Neural crest cell (in vitro differentiated cells): Measurements from ENCODE around the gene AKR7A2. TPM values are rescaled to one million over a fixed set of nuclear protein-coding genes. Genes with fewer than 3 reads are reported as not detected.
"Not testable (repeated sequence)": the region's sequence is repeated elsewhere in the genome, so short reads cannot be mapped to it uniquely, and the experiment has no call there.

ENCODE experiments used
- DNase-seq: peaks from one replicate; pipeline ENCODE4 v3.0.0; 2021; ENCODE audit warnings: low read depth, mixed read lengths, low spot score
- H3K27ac Mint-ChIP-seq: one replicate; pipeline ENCODE4 v1.8.0; 2021; ENCODE audit warnings: mild to moderate bottlenecking, mixed read lengths; ENCODE audit not compliant: unreplicated experiment
- H3K27me3 Mint-ChIP-seq: 2 replicates; pipeline ENCODE4 v1.8.0; 2021; ENCODE audit warnings: low read depth, mild to moderate bottlenecking, mixed read lengths
- H3K36me3 Mint-ChIP-seq: 2 replicates; pipeline ENCODE4 v1.8.0; 2021; ENCODE audit warnings: low read depth, mild to moderate bottlenecking, mixed read lengths
- H3K4me1 Mint-ChIP-seq: 2 replicates; pipeline ENCODE4 v1.8.0; 2021; ENCODE audit warnings: mixed read lengths
- H3K4me3 Mint-ChIP-seq: one replicate; pipeline ENCODE4 v1.8.0; 2021; ENCODE audit warnings: mild to moderate bottlenecking, mixed read lengths
- H3K9me3 Mint-ChIP-seq: 2 replicates; pipeline ENCODE4 v1.8.0; 2021; ENCODE audit warnings: mixed read lengths
- total RNA-seq: library from RNA; stranded (reverse); gene quantifications from 2 replicates; pipeline ENCODE4 v1.2.1, GENCODE V29; 2021
- TF ChIP-seq, protein P1 (sequence below): fragments of 200-600 bp; sonication (generic); conservative IDR thresholded peaks from 2 replicates; pipeline ENCODE4 v1.5.0; 2021; ENCODE audit warnings: antibody characterized with exemption, mild to moderate bottlenecking

AKR7A2 gene
- total RNA-seq, 1 donor from 2014 or later: 75.7 TPM

DNA sequence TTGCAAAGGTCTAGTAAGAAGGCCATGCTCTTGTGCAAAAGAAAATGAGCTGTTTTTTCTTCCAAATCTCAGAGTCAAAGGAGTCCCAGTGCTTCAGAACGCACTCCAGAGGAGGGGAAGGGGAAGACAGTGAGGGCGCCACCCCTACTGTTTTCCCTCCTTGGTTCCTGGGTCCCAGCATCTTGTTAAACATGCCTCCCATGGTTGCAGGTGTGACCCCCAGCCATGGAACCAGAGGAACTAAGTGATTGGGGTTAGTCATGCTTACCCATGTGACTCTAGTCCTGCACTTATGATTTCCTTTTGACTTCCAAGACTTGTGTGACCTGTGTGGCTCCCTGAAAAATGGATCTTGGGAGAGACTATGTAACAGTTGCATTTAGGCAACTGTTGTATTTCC, 17.3 kb downstream of the AKR7A2 start:
- no peaks in the 10 kb centered on the region for H3K4me1 Mint-ChIP-seq
- peaks cover 4% of the 10 kb centered on the region for H3K27me3 Mint-ChIP-seq
- H3K36me3 Mint-ChIP-seq: peaks cover 59% of the 10 kb centered on the region
- TF ChIP-seq, protein P1, sequence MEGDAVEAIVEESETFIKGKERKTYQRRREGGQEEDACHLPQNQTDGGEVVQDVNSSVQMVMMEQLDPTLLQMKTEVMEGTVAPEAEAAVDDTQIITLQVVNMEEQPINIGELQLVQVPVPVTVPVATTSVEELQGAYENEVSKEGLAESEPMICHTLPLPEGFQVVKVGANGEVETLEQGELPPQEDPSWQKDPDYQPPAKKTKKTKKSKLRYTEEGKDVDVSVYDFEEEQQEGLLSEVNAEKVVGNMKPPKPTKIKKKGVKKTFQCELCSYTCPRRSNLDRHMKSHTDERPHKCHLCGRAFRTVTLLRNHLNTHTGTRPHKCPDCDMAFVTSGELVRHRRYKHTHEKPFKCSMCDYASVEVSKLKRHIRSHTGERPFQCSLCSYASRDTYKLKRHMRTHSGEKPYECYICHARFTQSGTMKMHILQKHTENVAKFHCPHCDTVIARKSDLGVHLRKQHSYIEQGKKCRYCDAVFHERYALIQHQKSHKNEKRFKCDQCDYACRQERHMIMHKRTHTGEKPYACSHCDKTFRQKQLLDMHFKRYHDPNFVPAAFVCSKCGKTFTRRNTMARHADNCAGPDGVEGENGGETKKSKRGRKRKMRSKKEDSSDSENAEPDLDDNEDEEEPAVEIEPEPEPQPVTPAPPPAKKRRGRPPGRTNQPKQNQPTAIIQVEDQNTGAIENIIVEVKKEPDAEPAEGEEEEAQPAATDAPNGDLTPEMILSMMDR: no peak
- peaks cover 19% of the 10 kb centered on the region for H3K9me3 Mint-ChIP-seq
- H3K4me3 Mint-ChIP-seq: no peak overlapping the region
- no peak for DNase-seq
- H3K27ac Mint-ChIP-seq: no peak overlapping the region

GRCh38 chr1:19289244-19289643, 22.7 kb downstream of the AKR7A2 start:
- Mint-ChIP-seq H3K4me3 (peak overlapping the region; percentile 13), H3K4me1 (peaks cover 4% of the 10 kb centered on the region), H3K9me3 (peaks cover 1% of the 10 kb centered on the region), H3K27ac (no peak overlapping the region), H3K36me3 (peaks cover 32% of the 10 kb centered on the region), H3K27me3 (peaks cover 20% of the 10 kb centered on the region)
- no peak for DNase-seq
- TF ChIP-seq, protein P1: no peak

DNA sequence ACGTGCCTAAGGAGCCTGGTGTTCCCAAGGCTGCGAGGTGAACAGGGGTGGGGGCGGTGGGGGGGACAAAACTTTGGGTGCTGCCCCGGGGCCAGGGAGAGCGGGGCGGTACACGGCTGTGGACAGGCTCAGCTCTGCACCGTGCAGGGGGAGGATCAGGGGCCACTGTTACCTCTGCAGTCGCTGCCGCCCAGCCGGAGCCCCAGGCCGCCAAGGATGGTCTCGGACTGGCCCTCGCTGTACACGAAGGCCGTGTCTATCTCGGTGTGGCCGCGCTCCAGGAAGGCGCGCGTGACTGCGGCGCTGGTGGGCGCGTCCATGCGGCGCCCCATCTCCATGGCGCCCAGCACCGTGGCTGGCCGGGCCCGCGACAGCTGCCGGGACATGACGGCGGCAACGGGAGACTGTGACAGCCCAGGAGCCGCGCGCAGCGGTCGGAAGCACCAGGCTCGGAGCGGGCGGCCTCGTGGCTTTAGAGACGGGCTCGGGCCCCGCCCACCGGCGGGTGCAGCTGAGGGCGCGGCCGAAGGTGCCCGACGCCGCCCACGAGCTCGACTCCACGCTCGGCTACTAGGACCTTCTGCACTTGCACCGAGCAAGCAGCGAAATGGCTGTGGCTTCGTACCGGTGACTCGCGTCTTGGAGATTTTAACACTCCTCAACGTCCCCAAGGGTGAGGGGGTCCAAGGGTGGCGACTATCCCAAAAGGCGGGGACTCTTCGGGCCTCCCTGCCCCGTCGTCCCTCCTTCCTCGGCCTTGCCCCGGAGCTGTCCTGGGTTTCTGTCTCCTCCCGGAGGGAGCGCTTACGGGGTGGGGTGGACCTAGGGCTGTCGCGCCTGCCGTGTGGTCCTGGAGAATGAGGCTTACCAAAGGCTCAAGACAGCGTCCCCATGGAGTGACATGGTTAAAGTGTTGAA, 23.4 kb downstream of the AKR7A2 start, which contains the start of gene AKR7A3:
TSS of gene AKR7A3 (minus strand) at position 447 of the 918 bp plus-strand sequence. CDS start at position 386, 61 bp downstream.
- peak; percentile 12 for DNase-seq
- not testable (repeated sequence) for H3K27ac Mint-ChIP-seq, H3K9me3 Mint-ChIP-seq, H3K4me1 Mint-ChIP-seq
- peaks cover 20% of the 10 kb centered on the region for H3K27me3 Mint-ChIP-seq
- H3K36me3 Mint-ChIP-seq: peaks cover 30% of the 10 kb centered on the region
- H3K4me3 Mint-ChIP-seq: peak within 1 kb of the TSS; percentile 13

DNA sequence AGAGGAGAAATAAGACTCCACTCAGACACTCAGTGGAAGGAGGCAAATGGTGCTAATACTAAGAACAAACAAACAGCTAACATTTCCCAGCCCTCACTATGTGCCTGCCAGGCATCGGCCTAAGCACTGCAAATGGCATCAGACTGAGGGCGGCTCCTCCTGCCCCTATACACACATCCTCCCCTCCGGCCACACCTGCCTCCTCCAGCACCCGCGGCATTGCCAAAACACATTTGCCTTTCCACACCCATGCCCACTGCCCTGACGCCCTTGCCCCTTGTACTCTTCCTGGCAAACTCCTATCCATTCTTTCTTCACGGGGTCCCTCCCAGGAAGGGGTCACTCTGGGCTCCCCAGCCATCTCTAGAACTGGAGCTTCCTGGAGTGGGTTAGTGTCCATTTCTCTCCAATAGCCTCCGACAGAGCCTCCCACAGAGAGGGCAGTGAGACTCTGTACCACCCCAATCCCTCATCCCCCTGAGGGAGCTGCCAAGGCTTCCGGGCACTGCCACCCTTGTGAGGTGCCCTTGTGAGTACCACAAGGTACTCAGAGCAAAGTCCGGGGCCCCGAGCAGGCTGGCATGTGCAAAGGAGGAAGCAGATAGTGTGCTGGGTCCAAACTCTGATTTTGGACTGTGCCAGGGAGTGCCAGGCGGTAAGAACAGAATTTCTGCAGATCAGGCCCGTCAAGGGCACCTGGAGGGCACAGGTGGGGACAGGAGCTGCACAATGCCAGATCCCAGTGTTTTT, 24.3 kb downstream of the AKR7A2 start:
- peaks cover 22% of the 10 kb centered on the region for H3K36me3 Mint-ChIP-seq
- no peaks in the 10 kb centered on the region for H3K9me3 Mint-ChIP-seq
- TF ChIP-seq, protein P1: no peak

GRCh38 chr1:19285807-19286206, 26.1 kb downstream of the AKR7A2 start:
- peaks cover 20% of the 10 kb centered on the region for H3K27me3 Mint-ChIP-seq
- not testable (repeated sequence) for H3K4me3 Mint-ChIP-seq, DNase-seq, H3K9me3 Mint-ChIP-seq, H3K27ac Mint-ChIP-seq, H3K4me1 Mint-ChIP-seq
- peaks cover 15% of the 10 kb centered on the region for H3K36me3 Mint-ChIP-seq

More for the DNA sequence above, 24.3 kb downstream of the AKR7A2 start:
- Mint-ChIP-seq H3K4me3 (peak overlapping the region; percentile 34), H3K27me3 (peaks cover 20% of the 10 kb centered on the region), H3K27ac (no peak overlapping the region), H3K4me1 (peaks cover 4% of the 10 kb centered on the region)
- DNase-seq: no peak

GRCh38 chr1:19285366-19285765, 26.6 kb downstream of the AKR7A2 start:
- H3K27ac Mint-ChIP-seq, H3K9me3 Mint-ChIP-seq, H3K4me3 Mint-ChIP-seq, H3K4me1 Mint-ChIP-seq, DNase-seq: not testable (repeated sequence)
- peaks cover 20% of the 10 kb centered on the region for H3K27me3 Mint-ChIP-seq
- peaks cover 15% of the 10 kb centered on the region for H3K36me3 Mint-ChIP-seq
